Left lung (tissue), 10 donors: ENCODE results near the gene CT47C1. TPM values are rescaled to one million over a fixed set of nuclear protein-coding genes. Genes with fewer than 3 reads are reported as not detected.

Experiments used
- ATAC-seq: fragments of 200-7000 bp; cut with Tn5 transposase; one replicate; pipeline ENCODE4 v1.9.1; 2020; ENCODE audit warnings: moderate library complexity
- DNase-seq, 4 donors: peaks; one replicate each; pipeline ENCODE4 v3.0.0-alpha.2; 2013 to 2020
- H3K27ac ChIP-seq, 2 donors: fragments of 200-600 bp; sonication (generic) in 1 of 2; one replicate each; pipeline versions ENCODE4 v1.5.0 to v1.8.0; 2020 to 2021
- H3K27me3 ChIP-seq, 2 donors: fragments of 200-600 bp; sonication (generic) in 1 of 2; one replicate each; pipeline versions ENCODE4 v1.5.0 to v1.8.0; 2020 to 2021
- H3K36me3 ChIP-seq, 2 donors: fragments of 200-600 bp; sonication (generic) in 1 of 2; one replicate each; pipeline versions ENCODE4 v1.5.0 to v1.8.0; 2020 to 2021
- H3K4me1 ChIP-seq, 2 donors: fragments of 200-600 bp; one replicate each; pipeline ENCODE4 v1.8.0; 2021
- H3K4me3 ChIP-seq, 2 donors: fragments of 200-600 bp; sonication (generic) in 1 of 2; one replicate each; pipeline versions ENCODE4 v1.5.0 to v1.8.0; 2020 to 2021; ENCODE audit warnings: mild to moderate bottlenecking in 1 of 2
- H3K9me3 ChIP-seq, 2 donors: fragments of 200-600 bp; sonication (generic) in 1 of 2; one replicate each; pipeline versions ENCODE4 v1.5.0 to v1.8.0; 2020 to 2021
- intact Hi-C, 2 donors: fragments of 100-400 bp; cut with DNase I; formaldehyde crosslinking; loops; one replicate each; pipeline versions ENCODE4 v1.11.2 to v1.14.2; 2022
- polyA plus RNA-seq, 6 donors: library from polyadenylated mRNA; unstranded; fragments of 120-200 nt; gene quantifications; one replicate each; pipeline ENCODE4 v1.2.1, GENCODE V29; 2013; ENCODE audit not compliant: insufficient read length in 6 of 6
- total RNA-seq, 2 donors: library from RNA; stranded (reverse); fragmentation: NEBNext Ultra II Directional; extraction: Animal tissue kit (Norgen Biotek cat#: 25700); gene quantifications; one replicate each; pipeline ENCODE4 v1.2.1, GENCODE V29; 2021
- TF ChIP-seq, protein P1 (sequence below), 2 donors: fragments of 200-600 bp; sonication (generic) in 1 of 2; IDR thresholded peaks; one replicate each; pipeline versions ENCODE4 v1.5.0 to v1.8.0; 2021; ENCODE audit warnings: antibody characterized with exemption in 2 of 2
- donor health status: DM: no; HTN: yes; CAD: no.
- donor health status: DM: no; HTN: no; CAD: no.

The CT47C1 gene
- total and polyA plus RNA-seq, 8 donors, result not detected

DNA sequence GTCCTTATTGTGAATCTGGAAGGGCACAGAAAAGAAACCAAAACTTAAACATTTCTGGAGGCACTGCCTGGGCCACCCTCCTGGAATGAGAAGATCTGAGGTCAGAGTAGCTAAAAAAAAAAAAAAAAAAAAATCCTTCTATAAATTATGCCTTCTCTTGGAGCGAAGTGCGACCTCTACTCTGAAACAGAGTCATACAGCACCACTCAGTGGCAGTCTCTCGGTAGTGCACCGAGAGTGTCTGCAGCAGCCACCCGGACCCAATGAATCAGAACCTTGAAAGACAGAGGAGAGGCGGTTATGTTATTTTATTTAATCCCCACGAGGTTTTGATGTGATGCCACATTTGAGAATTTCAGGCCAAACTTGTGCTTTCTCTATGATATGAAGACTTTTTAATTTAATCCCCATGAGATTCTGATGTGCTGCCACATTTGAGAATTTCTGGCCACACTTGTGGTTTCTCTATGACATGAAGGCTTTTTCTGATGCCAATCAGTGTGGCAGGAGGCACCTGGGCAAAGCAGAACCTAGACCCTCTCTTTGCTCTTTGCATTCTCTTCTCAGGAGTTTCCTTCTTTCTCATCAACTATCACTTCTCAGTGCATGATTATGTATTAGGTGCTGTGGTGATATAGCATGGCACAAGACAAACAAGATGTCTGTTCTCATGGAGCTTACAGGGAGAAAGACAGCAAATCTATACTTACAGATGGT is 5.6 kb upstream of the CT47C1 start:
- Histone ChIP-seq H3K4me3 (no peak overlapping the region), H3K36me3 (no peaks in the 10 kb centered on the region), H3K27me3 (peaks cover 0 to 2% of the 10 kb centered on the region in 2 donors), H3K4me1 (no peaks in the 10 kb centered on the region), H3K27ac (no peak overlapping the region), H3K9me3 (no peaks in the 10 kb centered on the region)
- intact Hi-C loops, result loop anchor here in 1 of 2 donors (5.0 kb wide), 1 partner anchor 220 kb away; no protein-coding TSS in a partner anchor
- TF ChIP-seq, protein P1, sequence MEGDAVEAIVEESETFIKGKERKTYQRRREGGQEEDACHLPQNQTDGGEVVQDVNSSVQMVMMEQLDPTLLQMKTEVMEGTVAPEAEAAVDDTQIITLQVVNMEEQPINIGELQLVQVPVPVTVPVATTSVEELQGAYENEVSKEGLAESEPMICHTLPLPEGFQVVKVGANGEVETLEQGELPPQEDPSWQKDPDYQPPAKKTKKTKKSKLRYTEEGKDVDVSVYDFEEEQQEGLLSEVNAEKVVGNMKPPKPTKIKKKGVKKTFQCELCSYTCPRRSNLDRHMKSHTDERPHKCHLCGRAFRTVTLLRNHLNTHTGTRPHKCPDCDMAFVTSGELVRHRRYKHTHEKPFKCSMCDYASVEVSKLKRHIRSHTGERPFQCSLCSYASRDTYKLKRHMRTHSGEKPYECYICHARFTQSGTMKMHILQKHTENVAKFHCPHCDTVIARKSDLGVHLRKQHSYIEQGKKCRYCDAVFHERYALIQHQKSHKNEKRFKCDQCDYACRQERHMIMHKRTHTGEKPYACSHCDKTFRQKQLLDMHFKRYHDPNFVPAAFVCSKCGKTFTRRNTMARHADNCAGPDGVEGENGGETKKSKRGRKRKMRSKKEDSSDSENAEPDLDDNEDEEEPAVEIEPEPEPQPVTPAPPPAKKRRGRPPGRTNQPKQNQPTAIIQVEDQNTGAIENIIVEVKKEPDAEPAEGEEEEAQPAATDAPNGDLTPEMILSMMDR (IDR thresholded peaks at IDR 0.05), result peak; percentile 39 to 72
- DNase-seq, result peak in 2 of 4 donors; percentile 19 to 55
- ATAC-seq, result peak; percentile 93

DNA sequence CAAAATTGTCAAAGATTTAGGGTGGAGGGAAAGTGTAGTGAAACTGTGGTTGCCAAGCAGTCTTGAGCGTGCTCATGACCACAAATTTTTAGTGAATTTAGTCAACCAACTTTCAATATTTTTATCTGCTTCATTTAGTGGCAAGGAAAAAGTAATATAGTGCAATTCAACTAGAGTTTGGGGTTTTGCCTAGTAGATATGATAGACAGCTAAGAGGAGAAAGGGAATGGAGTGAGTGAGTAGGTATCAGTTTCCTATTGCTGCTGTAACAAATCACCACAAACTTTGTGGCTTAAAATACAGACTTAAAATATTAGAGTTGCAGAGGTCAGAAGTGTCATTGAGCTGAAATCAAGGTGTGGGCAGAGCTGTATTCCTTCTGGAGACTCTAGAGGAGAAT is 3.7 kb upstream of the CT47C1 start:
- no peak for DNase-seq
- no peaks in the 10 kb centered on the region for H3K9me3 ChIP-seq
- H3K27me3 ChIP-seq, result peaks cover 0 to 2% of the 10 kb centered on the region in 2 donors
- no peak for ATAC-seq
- no peak overlapping the region for H3K27ac ChIP-seq
- no peaks in the 10 kb centered on the region for H3K36me3 ChIP-seq
- TF ChIP-seq, protein P1 (IDR thresholded peaks at IDR 0.05), result no peak
- intact Hi-C loops, result loop anchor here in 1 of 2 donors (5.0 kb wide), 1 partner anchor 222 kb away; no protein-coding TSS in a partner anchor
- no peaks in the 10 kb centered on the region for H3K4me1 ChIP-seq
- no peak overlapping the region for H3K4me3 ChIP-seq

DNA sequence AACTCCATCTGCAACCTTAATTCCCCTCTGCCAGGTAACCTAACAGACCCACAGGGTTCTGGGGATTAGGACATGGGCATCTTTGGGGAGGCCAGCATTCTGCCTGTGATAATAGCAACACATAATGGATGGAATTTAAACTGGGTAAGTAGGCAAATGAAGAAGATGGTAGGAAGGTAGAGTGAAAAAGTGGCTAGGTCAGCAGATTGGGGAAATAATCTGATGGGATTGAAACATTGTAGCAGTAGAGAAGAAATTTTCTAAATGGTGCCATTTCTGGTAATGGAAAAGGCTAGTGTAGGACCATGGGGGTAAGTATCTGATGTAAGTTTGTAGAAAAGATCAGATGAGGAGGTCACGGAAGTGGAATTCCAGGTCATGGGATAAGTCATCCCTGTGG is 3.0 kb upstream of the CT47C1 start:
- intact Hi-C loops, result loop anchor here in 1 of 2 donors (5.0 kb wide), 1 partner anchor 222 kb away; no protein-coding TSS in a partner anchor
- Histone ChIP-seq H3K9me3 (no peaks in the 10 kb centered on the region), H3K4me3 (no peak overlapping the region), H3K27me3 (peaks cover 0 to 2% of the 10 kb centered on the region in 2 donors), H3K27ac (no peak overlapping the region), H3K36me3 (no peaks in the 10 kb centered on the region), H3K4me1 (no peaks in the 10 kb centered on the region)
- ATAC-seq, result no peak
- TF ChIP-seq, protein P1 (IDR thresholded peaks at IDR 0.05), result no peak
- DNase-seq, result no peak

DNA sequence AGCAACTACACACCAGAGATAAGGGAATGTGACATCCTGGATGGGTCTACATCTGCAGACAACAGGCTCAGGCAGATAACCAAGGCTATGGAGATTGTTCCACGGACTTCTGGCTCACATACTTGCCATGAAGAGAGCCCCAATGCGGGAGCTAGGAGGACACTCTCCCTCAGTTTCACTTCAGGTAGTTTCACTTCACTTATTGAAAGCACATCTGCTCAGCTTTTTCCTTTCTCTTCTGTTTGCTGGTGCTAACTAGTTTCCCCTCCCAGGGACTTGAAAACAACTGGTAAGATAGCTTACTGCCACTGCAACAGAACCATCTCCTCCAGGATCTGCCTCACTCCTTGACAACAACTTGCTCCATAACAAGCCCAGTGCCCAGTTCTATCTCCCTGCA is 1.4 kb upstream of the CT47C1 start:
- intact Hi-C loops, result no loop called here
- no peak for DNase-seq
- no peak overlapping the region for H3K4me3 ChIP-seq

More for the DNA sequence above, 1.4 kb upstream of the CT47C1 start:
- TF ChIP-seq, protein P1 (IDR thresholded peaks at IDR 0.05), result no peak
- Histone ChIP-seq H3K27ac (no peak overlapping the region), H3K36me3 (no peaks in the 10 kb centered on the region), H3K4me1 (no peaks in the 10 kb centered on the region), H3K27me3 (peaks cover 0 to 2% of the 10 kb centered on the region in 2 donors), H3K9me3 (no peaks in the 10 kb centered on the region)
- no peak for ATAC-seq
